HCT116 (cell line): ENCODE measurements around the gene LRRC52. TPM values are rescaled to one million over a fixed set of nuclear protein-coding genes. Genes with fewer than 3 reads are reported as not detected.

Experiments
- ATAC-seq: fragments of 200-7000 bp; cut with Tn5 transposase; 2 replicates; pipeline ENCODE4 v1.9.1; 2020; ENCODE audit warnings: mild to moderate bottlenecking, moderate library complexity
- BruUV-seq: library from RNA; stranded (reverse); fragments of 400-500 nt; replicated peaks from 2 replicates; lab custom pipeline; 2021; lab: Mats Ljungman, UMichigan
- CTCF ChIA-PET: fragments of 300-600 bp; sonication (Branson Sonifier 250); formaldehyde crosslinking; loops from one replicate; lab custom pipeline; 2021; ENCODE audit warnings: antibody characterized with exemption; lab: Charles Lee
- POLR2A ChIA-PET: fragments of 300-600, 350-600 bp; sonication (Branson Sonifier 250); formaldehyde crosslinking; loops from one replicate; lab custom pipeline; 2021; ENCODE audit warnings: antibody characterized with exemption; lab: Charles Lee
- RAD21 ChIA-PET, 2 experiments: fragments of 300-600 bp; sonication (Branson Sonifier 250); formaldehyde crosslinking; loops; one replicate each; lab custom pipeline; 2023; ENCODE audit warnings: low total read pairs in 2 of 2; ENCODE audit not compliant: uncharacterized antibody in 2 of 2, unreplicated experiment in 2 of 2, low non-redundant PET in 1 of 2; lab: Charles Lee
- DNase-seq: peaks from one replicate; pipeline ENCODE4 v3.0.0-alpha.2; 2010; ENCODE audit warnings: low read depth, low spot score
- H2AFZ ChIP-seq: fragments of 200-600 bp; shearing (Covaris generic), sonication (generic); 2 replicates; pipeline ENCODE4 v1.6.1; 2017; ENCODE audit warnings: low read depth, mixed run types, mixed read lengths, antibody characterized with exemption, low read length; ENCODE audit not compliant: poor library complexity, severe bottlenecking
- H3K27ac ChIP-seq: 2 replicates; pipeline ENCODE4 v1.5.1; 2012; ENCODE audit warnings: low read depth, low read length
- H3K27me3 ChIP-seq: fragments of 200-600 bp; sonication (generic); 2 replicates; pipeline ENCODE4 v1.6.1; 2016; ENCODE audit warnings: mixed run types, low read length, mixed read lengths; ENCODE audit not compliant: insufficient read depth
- H3K36me3 ChIP-seq, 2 experiments: fragments of 200-500 bp in 1 of 2; fragments of 200-600 bp in 1 of 2; sonication (Bioruptor generic) in 1 of 2; sonication (generic) in 1 of 2; 2 replicates each; pipeline versions ENCODE4 v1.5.1 to v1.6.1; 2014 to 2016; ENCODE audit warnings: low read length in 2 of 2, inconsistent platforms in 1 of 2, mixed read lengths in 1 of 2, mixed run types in 1 of 2; ENCODE audit not compliant: insufficient read depth in 2 of 2, control insufficient read depth in 1 of 2
- H3K4me1 ChIP-seq, 2 experiments: fragments of 200-600 bp in 1 of 2; sonication (generic) in 1 of 2; 2 replicates each; pipeline versions ENCODE4 v1.5.1 to v1.6.1; 2012 to 2017; ENCODE audit warnings: low read length in 2 of 2, inconsistent platforms in 1 of 2, mild to moderate bottlenecking in 1 of 2, mixed read lengths in 1 of 2, mixed run types in 1 of 2, moderate library complexity in 1 of 2; ENCODE audit not compliant: insufficient read depth in 2 of 2, control insufficient read depth in 1 of 2
- H3K4me2 ChIP-seq: fragments of 200-600 bp; sonication (generic); 2 replicates; pipeline ENCODE4 v1.6.1; 2017; ENCODE audit warnings: mixed run types, low read length, mixed read lengths
- H3K4me3 ChIP-seq, 2 experiments: fragments of 200-600 bp in 1 of 2; sonication (generic) in 1 of 2; replicated peaks in 1 of 2; 2 replicates each; pipeline ENCODE4 v1.5.1; 2011 to 2016; ENCODE audit warnings: low read length in 2 of 2, control low read depth in 1 of 2, low read depth in 1 of 2, mild to moderate bottlenecking in 1 of 2, mixed read lengths in 1 of 2, mixed run types in 1 of 2
- H3K79me2 ChIP-seq: fragments of 200-600 bp; sonication (generic); 2 replicates; pipeline ENCODE4 v1.6.1; 2017; ENCODE audit warnings: mild to moderate bottlenecking, mixed run types, low read length, moderate library complexity, mixed read lengths; ENCODE audit not compliant: insufficient read depth
- H3K9ac ChIP-seq: fragments of 200-600 bp; sonication (generic); 2 replicates; pipeline ENCODE4 v1.6.1; 2016; ENCODE audit warnings: low read length, mixed read lengths
- H3K9me2 ChIP-seq: fragments of 200-600 bp; sonication (generic), shearing (Covaris generic); 2 replicates; pipeline ENCODE4 v1.6.1; 2017; ENCODE audit warnings: mixed run types, mild to moderate bottlenecking, moderate library complexity; ENCODE audit not compliant: insufficient read depth
- H3K9me3 ChIP-seq, 2 experiments: fragments of 200-500 bp in 1 of 2; fragments of 200-600 bp in 1 of 2; sonication (Bioruptor generic) in 1 of 2; sonication (generic) in 1 of 2; 2 replicates each; pipeline ENCODE4 v1.6.1; 2014 to 2017; ENCODE audit warnings: low read length in 2 of 2, mixed read lengths in 2 of 2, inconsistent platforms in 1 of 2, low read depth in 1 of 2, mild to moderate bottlenecking in 1 of 2, mixed run types in 1 of 2, moderate library complexity in 1 of 2; ENCODE audit not compliant: control insufficient read depth in 1 of 2, insufficient read depth in 1 of 2
- H4K20me1 ChIP-seq: fragments of 200-600 bp; sonication (generic), shearing (Covaris generic); 2 replicates; pipeline ENCODE4 v1.6.1; 2017; ENCODE audit warnings: mixed run types, mild to moderate bottlenecking, moderate library complexity; ENCODE audit not compliant: insufficient read depth
- CBX3 ChIP-seq: IDR thresholded peaks from 2 replicates; pipeline ENCODE4 v1.6.1; 2012; ENCODE audit warnings: low read depth
- CEBPB ChIP-seq: IDR thresholded peaks from 2 replicates; pipeline ENCODE4 v1.6.1; 2012; ENCODE audit warnings: low read depth
- EGR1 ChIP-seq: IDR thresholded peaks from 2 replicates; pipeline ENCODE4 v1.6.1; 2012; ENCODE audit warnings: low read depth
- ELF1 ChIP-seq: IDR thresholded peaks from 2 replicates; pipeline ENCODE4 v1.6.1; 2012; ENCODE audit warnings: low read depth, borderline replicate concordance
- EZH2phosphoT487 ChIP-seq: fragments of 200-600 bp; IDR thresholded peaks from 2 replicates; pipeline ENCODE4 v1.6.1; 2018; ENCODE audit warnings: antibody characterized with exemption, borderline replicate concordance
- FOSL1 ChIP-seq: IDR thresholded peaks from 2 replicates; pipeline ENCODE4 v1.6.1; 2012; ENCODE audit warnings: low read depth
- POLR2A ChIP-seq: IDR thresholded peaks from 2 replicates; pipeline ENCODE4 v1.7.0; 2011; ENCODE audit warnings: borderline replicate concordance; ENCODE audit not compliant: insufficient read depth, insufficient read length; ENCODE audit errors: extremely low read depth
- POLR2AphosphoS5 ChIP-seq: IDR thresholded peaks from 2 replicates; pipeline ENCODE4 v1.6.1; 2011; ENCODE audit warnings: mild to moderate bottlenecking, low read depth, low read length, moderate library complexity
- RAD21 ChIP-seq: IDR thresholded peaks from 2 replicates; pipeline ENCODE4 v1.6.1; 2012; ENCODE audit warnings: low read depth, mild to moderate bottlenecking
- SP1 ChIP-seq: IDR thresholded peaks from 2 replicates; pipeline ENCODE4 v1.6.1; 2012; ENCODE audit warnings: low read depth
- SRF ChIP-seq: IDR thresholded peaks from 2 replicates; pipeline ENCODE4 v1.6.1; 2012; ENCODE audit warnings: low read depth
- TCF7L2 ChIP-seq: IDR thresholded peaks from 2 replicates; pipeline ENCODE4 v1.7.0; 2011; ENCODE audit warnings: borderline replicate concordance, inconsistent platforms; ENCODE audit not compliant: insufficient read depth, insufficient read length; ENCODE audit errors: extremely low read depth
- intact Hi-C: fragments of 100-400 bp; cut with micrococcal nuclease; formaldehyde crosslinking; loops from 2 replicates; pipeline ENCODE4 v1.10.0; 2022
- total RNA-seq: library from RNA; stranded (reverse); gene quantifications from one replicate; pipeline ENCODE4 v1.2.1, GENCODE V29; 2021; ENCODE audit not compliant: unreplicated experiment
- TF ChIP-seq, protein P1 (sequence below): IDR thresholded peaks from 2 replicates; pipeline ENCODE4 v1.6.1; 2012; ENCODE audit warnings: low read depth
- TF ChIP-seq, protein P2 (sequence below): IDR thresholded peaks from 2 replicates; pipeline ENCODE4 v1.6.1; 2012

The LRRC52 gene
- total RNA-seq, 1 experiment from 2014 or later = not detected

GRCh38 chr1:165524639-165525285 is 19.0 kb upstream of the LRRC52 start:
- no TSS peak for BruUV-seq
- no peak overlapping the region for H3K9ac ChIP-seq
- H3K9me3 ChIP-seq = no peaks in the 10 kb centered on the region
- POLR2A ChIA-PET = no interaction called here
- ATAC-seq (no peak), DNase-seq (no peak)
- no peak overlapping the region for H2AFZ ChIP-seq
- no peak overlapping the region for H3K27ac ChIP-seq
- no peaks in the 10 kb centered on the region for H4K20me1 ChIP-seq
- no peak overlapping the region for H3K4me2 ChIP-seq
- intact Hi-C loops = no loop called here
- H3K4me3 ChIP-seq = no peak overlapping the region
- CTCF ChIA-PET = no interaction called here
- RAD21 ChIA-PET = no interaction called here
- H3K27me3 ChIP-seq = peaks cover 22% of the 10 kb centered on the region; the same call in 1 of the 2 replicates
- H3K79me2 ChIP-seq = no peaks in the 10 kb centered on the region
- TF ChIP-seq CEBPB = no peak
- no peak for TF ChIP-seq SRF
- TF ChIP-seq SP1 = no peak
- no peak for TF ChIP-seq CBX3
- TF ChIP-seq ELF1 = no peak
- no peak for TF ChIP-seq TCF7L2
- no peak for TF ChIP-seq POLR2AphosphoS5
- TF ChIP-seq, protein P1, sequence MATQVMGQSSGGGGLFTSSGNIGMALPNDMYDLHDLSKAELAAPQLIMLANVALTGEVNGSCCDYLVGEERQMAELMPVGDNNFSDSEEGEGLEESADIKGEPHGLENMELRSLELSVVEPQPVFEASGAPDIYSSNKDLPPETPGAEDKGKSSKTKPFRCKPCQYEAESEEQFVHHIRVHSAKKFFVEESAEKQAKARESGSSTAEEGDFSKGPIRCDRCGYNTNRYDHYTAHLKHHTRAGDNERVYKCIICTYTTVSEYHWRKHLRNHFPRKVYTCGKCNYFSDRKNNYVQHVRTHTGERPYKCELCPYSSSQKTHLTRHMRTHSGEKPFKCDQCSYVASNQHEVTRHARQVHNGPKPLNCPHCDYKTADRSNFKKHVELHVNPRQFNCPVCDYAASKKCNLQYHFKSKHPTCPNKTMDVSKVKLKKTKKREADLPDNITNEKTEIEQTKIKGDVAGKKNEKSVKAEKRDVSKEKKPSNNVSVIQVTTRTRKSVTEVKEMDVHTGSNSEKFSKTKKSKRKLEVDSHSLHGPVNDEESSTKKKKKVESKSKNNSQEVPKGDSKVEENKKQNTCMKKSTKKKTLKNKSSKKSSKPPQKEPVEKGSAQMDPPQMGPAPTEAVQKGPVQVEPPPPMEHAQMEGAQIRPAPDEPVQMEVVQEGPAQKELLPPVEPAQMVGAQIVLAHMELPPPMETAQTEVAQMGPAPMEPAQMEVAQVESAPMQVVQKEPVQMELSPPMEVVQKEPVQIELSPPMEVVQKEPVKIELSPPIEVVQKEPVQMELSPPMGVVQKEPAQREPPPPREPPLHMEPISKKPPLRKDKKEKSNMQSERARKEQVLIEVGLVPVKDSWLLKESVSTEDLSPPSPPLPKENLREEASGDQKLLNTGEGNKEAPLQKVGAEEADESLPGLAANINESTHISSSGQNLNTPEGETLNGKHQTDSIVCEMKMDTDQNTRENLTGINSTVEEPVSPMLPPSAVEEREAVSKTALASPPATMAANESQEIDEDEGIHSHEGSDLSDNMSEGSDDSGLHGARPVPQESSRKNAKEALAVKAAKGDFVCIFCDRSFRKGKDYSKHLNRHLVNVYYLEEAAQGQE = no peak
- no peak for TF ChIP-seq EZH2phosphoT487
- no peak for TF ChIP-seq FOSL1
- TF ChIP-seq EGR1 = no peak
- TF ChIP-seq RAD21 = no peak
- no peak for TF ChIP-seq POLR2A
- TF ChIP-seq, protein P2, sequence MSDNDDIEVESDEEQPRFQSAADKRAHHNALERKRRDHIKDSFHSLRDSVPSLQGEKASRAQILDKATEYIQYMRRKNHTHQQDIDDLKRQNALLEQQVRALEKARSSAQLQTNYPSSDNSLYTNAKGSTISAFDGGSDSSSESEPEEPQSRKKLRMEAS = no peak
- H3K4me1 ChIP-seq = no peaks in the 10 kb centered on the region
- no peaks in the 10 kb centered on the region for H3K36me3 ChIP-seq
- H3K9me2 ChIP-seq = no peaks in the 10 kb centered on the region
